AG09309 (cell line): ENCODE results near the gene VPS13D.

Source experiments
- DNase-seq: peaks from one replicate; pipeline ENCODE4 v3.0.0-alpha.2; 2010; ENCODE audit warnings: low read depth
- H3K4me3 ChIP-seq: 2 replicates; pipeline ENCODE4 v1.5.1; 2011; ENCODE audit warnings: mild to moderate bottlenecking, low read depth, low read length, moderate library complexity; ENCODE audit not compliant: control insufficient read depth
- TF ChIP-seq, protein P1 (sequence below): IDR thresholded peaks from 2 replicates; pipeline ENCODE4 v1.5.1; 2011; ENCODE audit warnings: mild to moderate bottlenecking, low read depth, low read length, inconsistent platforms; ENCODE audit not compliant: insufficient read depth, control insufficient read depth; ENCODE audit errors: missing control alignments

The VPS13D gene

DNA sequence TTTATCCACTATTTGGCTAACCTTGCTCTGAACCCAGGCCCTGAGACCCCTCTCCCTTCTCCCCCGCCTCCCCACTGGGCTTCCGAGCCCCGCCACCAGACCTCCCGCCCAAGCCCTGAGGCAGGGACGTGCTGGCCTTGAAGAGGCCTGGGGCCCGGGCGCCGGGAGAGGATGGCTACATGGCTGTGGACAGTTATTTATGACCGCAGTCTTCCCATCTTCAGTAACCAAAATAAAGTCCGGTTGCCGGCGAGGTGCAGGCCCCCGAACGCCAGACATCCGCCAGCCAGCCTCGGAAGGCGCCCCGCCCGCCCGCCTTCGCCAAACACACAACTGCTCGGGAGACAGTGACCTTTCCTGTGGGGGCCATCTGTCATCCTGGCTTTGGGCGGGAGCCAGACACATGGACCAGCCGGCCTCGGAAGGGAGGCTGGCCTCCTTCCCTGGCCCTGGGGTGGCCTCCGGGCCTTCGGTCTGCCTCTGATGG lies 319.2 kb downstream of the VPS13D start:
- H3K4me3 ChIP-seq, result no peak overlapping the region

DNA sequence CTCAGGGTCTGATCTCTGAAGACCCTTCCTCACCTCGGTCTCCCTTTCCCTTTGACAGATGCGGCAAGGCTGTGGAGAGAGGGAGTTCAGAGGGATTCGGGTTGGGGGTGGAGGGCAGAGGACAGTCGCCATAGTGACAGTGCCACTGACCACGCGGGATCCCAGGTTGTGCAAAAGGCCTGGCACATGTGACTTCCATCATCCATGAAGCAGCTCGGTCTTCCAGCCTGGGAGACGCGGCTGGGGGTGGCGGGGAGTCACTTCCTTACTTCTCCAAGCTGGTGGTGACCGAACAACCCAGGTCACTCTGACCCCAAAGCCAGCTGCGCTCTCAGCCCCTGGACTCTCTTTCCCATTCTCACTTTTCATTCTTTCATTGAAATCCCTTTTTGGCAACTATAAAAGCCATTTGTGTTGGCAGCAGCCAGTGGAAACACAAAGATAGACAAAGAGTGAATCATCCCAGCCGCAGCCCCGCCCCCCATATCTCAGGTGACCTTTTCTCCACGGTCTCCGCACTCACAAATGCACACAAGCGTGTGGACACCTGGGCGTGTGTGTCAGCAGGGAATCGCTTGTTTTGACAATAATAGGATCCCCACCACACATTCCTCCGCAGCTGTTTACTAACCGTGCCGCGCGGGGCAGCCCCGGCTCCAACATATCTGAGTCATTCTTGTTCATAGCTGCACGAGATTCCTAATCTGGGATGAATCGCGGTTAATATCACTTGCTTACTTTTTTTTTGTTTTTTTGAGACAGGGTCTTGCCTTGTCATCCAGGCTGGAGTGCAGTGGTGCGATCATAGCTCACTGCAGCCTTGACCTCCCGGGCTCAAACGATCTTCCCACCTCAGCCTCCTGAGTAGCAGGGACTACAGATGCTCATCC lies 319.9 kb downstream of the VPS13D start:
- DNase-seq, result peak; percentile 57
- H3K4me3 ChIP-seq, result peak overlapping the region; percentile 10
- TF ChIP-seq, protein P1, sequence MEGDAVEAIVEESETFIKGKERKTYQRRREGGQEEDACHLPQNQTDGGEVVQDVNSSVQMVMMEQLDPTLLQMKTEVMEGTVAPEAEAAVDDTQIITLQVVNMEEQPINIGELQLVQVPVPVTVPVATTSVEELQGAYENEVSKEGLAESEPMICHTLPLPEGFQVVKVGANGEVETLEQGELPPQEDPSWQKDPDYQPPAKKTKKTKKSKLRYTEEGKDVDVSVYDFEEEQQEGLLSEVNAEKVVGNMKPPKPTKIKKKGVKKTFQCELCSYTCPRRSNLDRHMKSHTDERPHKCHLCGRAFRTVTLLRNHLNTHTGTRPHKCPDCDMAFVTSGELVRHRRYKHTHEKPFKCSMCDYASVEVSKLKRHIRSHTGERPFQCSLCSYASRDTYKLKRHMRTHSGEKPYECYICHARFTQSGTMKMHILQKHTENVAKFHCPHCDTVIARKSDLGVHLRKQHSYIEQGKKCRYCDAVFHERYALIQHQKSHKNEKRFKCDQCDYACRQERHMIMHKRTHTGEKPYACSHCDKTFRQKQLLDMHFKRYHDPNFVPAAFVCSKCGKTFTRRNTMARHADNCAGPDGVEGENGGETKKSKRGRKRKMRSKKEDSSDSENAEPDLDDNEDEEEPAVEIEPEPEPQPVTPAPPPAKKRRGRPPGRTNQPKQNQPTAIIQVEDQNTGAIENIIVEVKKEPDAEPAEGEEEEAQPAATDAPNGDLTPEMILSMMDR, result no peak

More for the DNA sequence above, 319.2 kb downstream of the VPS13D start:
- TF ChIP-seq, protein P1, result no peak
- DNase-seq, result no peak

DNA sequence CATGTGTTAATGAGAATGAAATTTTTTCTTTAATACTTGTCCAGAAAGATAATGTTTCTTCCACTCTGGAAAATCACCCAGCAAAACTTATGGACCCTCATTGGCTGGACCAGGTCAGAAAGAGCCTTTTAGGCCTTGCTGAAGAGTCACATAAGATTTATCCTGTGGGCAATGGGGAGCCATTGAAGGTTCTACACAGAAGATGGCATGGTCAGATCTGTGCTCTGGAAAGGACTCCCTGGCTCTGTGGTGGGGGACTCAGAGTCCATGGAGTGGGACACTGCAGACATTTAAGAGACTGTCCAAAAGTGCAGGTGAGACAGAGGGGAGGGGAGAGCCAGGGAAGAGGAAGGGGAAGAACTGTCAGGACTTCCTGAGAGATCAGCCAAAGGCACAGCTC lies 321.8 kb downstream of the VPS13D start:
- no peak for DNase-seq
- no peak overlapping the region for H3K4me3 ChIP-seq
- TF ChIP-seq, protein P1, result no peak

DNA sequence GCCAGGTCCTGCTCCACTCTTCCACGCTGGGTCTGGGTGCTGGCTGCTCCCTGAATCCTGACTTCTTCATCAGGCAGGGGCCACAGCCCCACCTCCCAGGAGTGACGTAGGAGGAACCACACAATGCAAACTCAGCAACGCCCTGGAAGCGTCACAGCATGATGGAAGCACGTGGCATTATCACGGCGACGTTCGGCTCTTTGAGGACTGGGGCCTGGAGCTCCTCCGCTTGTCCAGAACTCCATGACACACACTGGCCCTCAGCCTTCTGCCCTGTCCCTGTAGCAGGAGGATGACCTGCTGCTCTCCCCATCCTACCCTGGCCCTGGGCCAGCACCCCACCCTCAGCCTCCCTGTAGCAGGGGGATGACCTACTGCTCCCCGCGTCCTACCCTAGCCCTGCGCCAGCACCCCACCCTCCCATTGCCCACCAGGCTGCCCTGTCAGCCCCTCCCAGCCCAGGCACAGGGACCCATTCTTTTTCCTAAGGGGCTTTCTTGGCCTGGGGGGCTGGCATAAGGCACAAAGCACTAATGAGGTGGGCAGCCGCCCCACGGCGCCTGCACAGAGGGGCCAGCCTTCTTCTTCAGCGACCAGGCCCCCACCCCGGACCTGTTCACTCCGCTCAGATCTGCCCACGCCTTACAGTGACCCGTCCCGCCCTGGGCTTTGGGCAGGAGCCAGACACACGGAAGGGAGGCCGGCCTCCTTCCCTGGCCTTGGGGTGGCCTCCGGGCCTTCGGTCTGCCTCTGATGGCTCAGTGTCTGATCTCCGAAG lies 322.5 kb downstream of the VPS13D start:
- no peak overlapping the region for H3K4me3 ChIP-seq
- DNase-seq, result no peak
- TF ChIP-seq, protein P1, result no peak

DNA sequence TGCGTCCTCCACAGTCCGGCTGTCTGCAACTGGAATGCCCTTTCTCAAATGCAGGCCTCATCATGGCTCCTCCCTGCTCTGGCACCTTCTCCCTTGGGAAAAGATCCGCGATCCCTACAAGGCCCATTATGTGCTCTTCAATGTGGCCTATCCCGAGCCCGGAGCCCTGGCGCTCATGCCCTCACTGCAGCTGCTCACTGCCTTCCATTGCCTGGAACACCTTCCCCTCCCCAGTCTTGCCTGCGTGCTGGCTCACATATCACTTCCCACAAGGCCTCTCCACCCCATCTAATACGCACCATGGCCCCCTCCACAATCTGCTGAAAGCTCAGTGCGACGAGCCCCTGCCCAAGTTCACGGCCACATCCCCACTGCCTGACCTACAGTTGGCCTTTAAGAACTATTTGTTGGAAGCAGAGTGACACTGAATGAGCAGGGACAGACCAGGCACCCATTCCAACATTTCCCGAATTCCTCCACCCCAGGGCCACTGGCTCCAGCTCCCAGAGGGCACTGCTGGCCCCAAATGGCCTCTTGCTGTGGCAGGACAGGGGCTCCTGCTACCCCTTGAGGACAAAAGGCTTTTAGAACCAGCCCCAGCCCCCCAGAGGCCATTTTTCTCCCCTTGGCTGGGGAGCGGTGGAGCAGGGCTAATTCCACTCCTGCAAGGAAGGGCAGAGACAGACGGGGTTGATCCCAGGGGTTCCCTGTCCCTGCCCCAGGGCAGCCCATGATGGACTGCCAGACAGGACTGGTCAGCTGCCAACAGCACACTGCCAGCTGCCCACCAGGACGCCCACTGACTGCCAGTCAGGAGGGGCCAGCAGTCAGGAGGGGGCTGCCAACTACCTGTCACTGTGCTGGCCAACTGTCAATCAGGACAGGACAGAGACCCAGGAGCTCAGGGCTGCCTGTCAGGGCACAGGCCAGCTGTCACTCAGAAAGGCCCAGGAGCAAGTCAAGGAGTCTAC lies 323.4 kb downstream of the VPS13D start:
- H3K4me3 ChIP-seq, result no peak overlapping the region
- no peak for DNase-seq
- TF ChIP-seq, protein P1, result no peak

DNA sequence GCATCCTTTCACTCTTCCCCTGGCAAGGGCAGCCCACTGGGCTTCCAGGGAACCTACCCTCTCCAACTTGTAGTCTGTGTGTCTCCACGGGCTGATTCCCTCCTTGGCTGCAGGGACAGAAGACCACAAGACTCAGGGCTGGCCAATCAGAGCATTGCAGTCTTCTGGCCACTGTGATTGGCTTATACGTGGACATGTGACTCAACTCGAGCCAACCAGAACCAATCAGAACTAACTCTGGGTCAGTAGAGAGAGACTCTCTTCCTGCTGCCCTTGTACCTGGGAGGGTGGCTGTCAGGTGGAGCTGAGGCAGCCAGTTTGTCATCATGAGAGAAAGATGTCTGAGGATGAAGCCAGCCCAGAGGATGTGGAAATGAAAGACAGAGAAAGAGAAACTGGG lies 324.1 kb downstream of the VPS13D start:
- H3K4me3 ChIP-seq, result no peak overlapping the region
- TF ChIP-seq, protein P1, result no peak
- no peak for DNase-seq
